ENCODE data around the gene JUNB.

GRCh38 chr19:12821761-12822160 is 30.5 kb downstream of the JUNB start:
- TF ChIP-seq CTCF (IDR thresholded peaks at IDR 0.05) (no peak), EZH2 (IDR thresholded peaks at IDR 0.05) (no peak)

Measured in neural progenitor cell (in vitro differentiated cells).